HEK293 (cell line): ENCODE measurements around the gene AKAP6.

ENCODE experiments used
- CTCF ChIP-seq: fragments of 450-650 bp; formaldehyde crosslinking; IDR thresholded peaks from 2 replicates; pipeline ENCODE4 v1.5.1; 2016; ENCODE audit warnings: missing biosample characterization, missing genetic modification characterization
- KLF1 ChIP-seq: fragments of 450-650 bp; formaldehyde crosslinking; IDR thresholded peaks from 2 replicates; pipeline ENCODE4 v1.5.1; 2016; ENCODE audit warnings: missing biosample characterization, missing genetic modification characterization
- KLF16 ChIP-seq: fragments of 450-650 bp; formaldehyde crosslinking; IDR thresholded peaks from 2 replicates; pipeline ENCODE4 v1.5.1; 2017; ENCODE audit warnings: missing biosample characterization, missing genetic modification characterization
- PATZ1 ChIP-seq: fragments of 450-650 bp; formaldehyde crosslinking; IDR thresholded peaks from 2 replicates; pipeline ENCODE4 v1.5.1; 2016; ENCODE audit warnings: missing biosample characterization, missing genetic modification characterization
- REST ChIP-seq: fragments of 450-650 bp; formaldehyde crosslinking; IDR thresholded peaks from 2 replicates; pipeline ENCODE4 v1.5.1; 2016; ENCODE audit warnings: missing biosample characterization, missing genetic modification characterization
- ZNF112 ChIP-seq: fragments of 450-650 bp; formaldehyde crosslinking; IDR thresholded peaks from 2 replicates; pipeline ENCODE4 v1.5.0; 2017; ENCODE audit warnings: missing biosample characterization, missing genetic modification characterization
- ZNF138 ChIP-seq: fragments of 450-650 bp; formaldehyde crosslinking; IDR thresholded peaks from 2 replicates; pipeline ENCODE4 v1.5.1; 2016; ENCODE audit warnings: missing biosample characterization, missing genetic modification characterization, borderline replicate concordance
- ZNF292 ChIP-seq: fragments of 450-650 bp; formaldehyde crosslinking; IDR thresholded peaks from 2 replicates; pipeline ENCODE4 v1.5.1; 2016; ENCODE audit warnings: low read depth, missing biosample characterization, missing genetic modification characterization, borderline replicate concordance
- ZNF513 ChIP-seq: fragments of 450-650 bp; IDR thresholded peaks from 2 replicates; pipeline ENCODE4 v1.5.1; 2018; ENCODE audit warnings: missing biosample characterization, missing genetic modification characterization
- ZSCAN16 ChIP-seq: fragments of 450-650 bp; formaldehyde crosslinking; IDR thresholded peaks from 2 replicates; pipeline ENCODE4 v1.5.1; 2016; ENCODE audit warnings: missing biosample characterization, missing genetic modification characterization

- TF ChIP-seq CTCF (tag by site-specific recombination) (no peak), KLF16 (tag by site-specific recombination) (no peak), ZSCAN16 (tag by site-specific recombination) (no peak), ZNF513 (tag by site-specific recombination) (no peak), KLF1 (tag by site-specific recombination) (no peak), REST (tag by site-specific recombination) (no peak), ZNF112 (no peak), PATZ1 (tag by site-specific recombination) (no peak), ZNF292 (tag by site-specific recombination) (no peak), ZNF138 (tag by site-specific recombination) (no peak)
Observed at GRCh38 chr14:32400480-32400879, 71.4 kb downstream of the AKAP6 start.
